GM12864 (cell line): ENCODE results near the gene JMJD7.

Experiments
- DNase-seq: peaks from one replicate; pipeline ENCODE4 v3.0.0-alpha.2; 2011; ENCODE audit warnings: low read depth
- H3K4me3 ChIP-seq: 2 replicates; pipeline ENCODE4 v1.5.1; 2011; ENCODE audit warnings: mild to moderate bottlenecking, low read depth, low read length, control low read depth
- CTCF ChIP-seq: IDR thresholded peaks from 2 replicates; pipeline ENCODE4 v1.5.1; 2011; ENCODE audit warnings: low read depth, mild to moderate bottlenecking, moderate library complexity, low read length, control low read depth, inconsistent platforms; ENCODE audit errors: missing control alignments

The JMJD7 gene

GRCh38 chr15:41836073-41836472, 8.2 kb downstream of the JMJD7 start:
- TF ChIP-seq CTCF = no peak
- DNase-seq = no peak
- no peak overlapping the region for H3K4me3 ChIP-seq

GRCh38 chr15:41836713-41837454, 9.0 kb downstream of the JMJD7 start:
- H3K4me3 ChIP-seq = no peak overlapping the region
- DNase-seq = no peak
- TF ChIP-seq CTCF = no peak

GRCh38 chr15:41838400-41838897, 10.6 kb downstream of the JMJD7 start, which contains the start of gene PLA2G4B:
TSS of gene PLA2G4B (plus strand) at chr15:41838847. CDS start at chr15:41838914, 67 bp downstream.
- H3K4me3 ChIP-seq = no peak within 1 kb of the TSS
- DNase-seq = no peak
- no peak for TF ChIP-seq CTCF

- TF ChIP-seq CTCF = no peak
- H3K4me3 ChIP-seq = no peak overlapping the region
- DNase-seq = no peak
Observed at GRCh38 chr15:41839781-41840491, 12.0 kb downstream of the JMJD7 start.

- DNase-seq = no peak
- H3K4me3 ChIP-seq = no peak overlapping the region
- TF ChIP-seq CTCF = no peak
Observed at GRCh38 chr15:41840673-41841072, 12.8 kb downstream of the JMJD7 start.

- H3K4me3 ChIP-seq = no peak overlapping the region
- no peak for DNase-seq
- TF ChIP-seq CTCF = no peak
Observed at GRCh38 chr15:41841131-41841530, 13.2 kb downstream of the JMJD7 start.

GRCh38 chr15:41842229-41842628, 14.3 kb downstream of the JMJD7 start:
- no peak for DNase-seq
- H3K4me3 ChIP-seq = no peak overlapping the region
- no peak for TF ChIP-seq CTCF
